H1 (cell line): Measurements from ENCODE around the gene RIN3. TPM values are rescaled to one million over a fixed set of nuclear protein-coding genes. Genes with fewer than 3 reads are reported as not detected.

ENCODE experiments used
- CTCF ChIA-PET: fragments of 300-600 bp; sonication (Branson Sonifier 250); formaldehyde crosslinking; loops from one replicate; lab custom pipeline; 2021; ENCODE audit not compliant: partially characterized antibody; lab: Charles Lee
- POLR2A ChIA-PET: fragments of 300-600 bp; sonication (Branson Sonifier 250); formaldehyde crosslinking; loops from one replicate; lab custom pipeline; 2021; ENCODE audit warnings: inconsistent platforms; ENCODE audit not compliant: partially characterized antibody; lab: Charles Lee
- DNase-seq, 2 experiments: peaks; one replicate each; pipeline versions ENCODE4 v3.0.0 to v3.0.0-alpha.2; 2010 to 2022; ENCODE audit warnings: low spot score in 2 of 2, low read depth in 1 of 2, mixed read lengths in 1 of 2
- FAIRE-seq: peaks from 2 replicates; lab custom pipeline; 2011; peaks lifted over from hg19 to GRCh38; lab: Jason Lieb, UNC
- H2AFZ ChIP-seq: 2 replicates; pipeline ENCODE4 v1.8.1; 2012; ENCODE audit warnings: low read length, inconsistent platforms
- H2AK5ac ChIP-seq: 2 replicates; pipeline ENCODE4 v1.6.1; 2013; ENCODE audit warnings: low read depth, low read length
- H2BK120ac ChIP-seq: replicated peaks from 2 replicates; pipeline ENCODE3; 2013; ENCODE audit warnings: low read depth, low read length, inconsistent platforms
- H2BK12ac ChIP-seq: 2 replicates; pipeline ENCODE4 v1.6.1; 2013; ENCODE audit warnings: low read depth, low read length
- H2BK15ac ChIP-seq: 2 replicates; pipeline ENCODE4 v1.6.1; 2013; ENCODE audit warnings: low read length
- H2BK20ac ChIP-seq: 2 replicates; pipeline ENCODE4 v1.6.1; 2013; ENCODE audit warnings: low read length
- H2BK5ac ChIP-seq: 2 replicates; pipeline ENCODE4 v1.6.1; 2013; ENCODE audit warnings: low read depth, low read length
- H3K14ac ChIP-seq: 2 replicates; pipeline ENCODE4 v1.6.1; 2013; ENCODE audit warnings: inconsistent platforms; ENCODE audit not compliant: insufficient read length
- H3K18ac ChIP-seq: 2 replicates; pipeline ENCODE4 v1.6.1; 2013; ENCODE audit warnings: low read length; ENCODE audit errors: extremely low read depth
- H3K23ac ChIP-seq: 2 replicates; pipeline ENCODE4 v1.6.1; 2013; ENCODE audit warnings: inconsistent platforms; ENCODE audit not compliant: insufficient read length
- H3K23me2 ChIP-seq: 2 replicates; pipeline ENCODE4 v1.6.1; 2013; ENCODE audit warnings: low read depth, low read length
- H3K27ac ChIP-seq: 2 replicates; pipeline ENCODE4 v1.6.1; 2011; ENCODE audit warnings: low read depth, low read length, inconsistent platforms
- H3K27me3 ChIP-seq, 4 experiments: replicated peaks in 1 of 4; 1 replicate in 1 of 4; 2 replicates in 3 of 4; pipeline versions ENCODE4 v1.6.1 to v1.8.1; 2011 to 2013; ENCODE audit warnings: low read length in 3 of 4, mild to moderate bottlenecking in 3 of 4, inconsistent platforms in 2 of 4, mixed read lengths in 2 of 4, moderate library complexity in 1 of 4; ENCODE audit not compliant: control insufficient read depth in 3 of 4, insufficient read depth in 3 of 4; ENCODE audit errors: extremely low read depth in 1 of 4
- H3K36me3 ChIP-seq, 4 experiments: 2 replicates each; pipeline versions ENCODE4 v1.6.1 to v1.8.1; 2011 to 2013; ENCODE audit warnings: mild to moderate bottlenecking in 4 of 4, low read length in 3 of 4, moderate library complexity in 2 of 4, control low read depth in 1 of 4, inconsistent platforms in 1 of 4; ENCODE audit not compliant: insufficient read depth in 4 of 4, control insufficient read depth in 2 of 4
- H3K4ac ChIP-seq: replicated peaks from 2 replicates; pipeline ENCODE3; 2013; ENCODE audit warnings: low read length, low read depth, mixed read lengths, inconsistent platforms; ENCODE audit not compliant: insufficient read length
- H3K4me1 ChIP-seq, 4 experiments: replicated peaks in 1 of 4; 1 replicate in 1 of 4; 2 replicates in 3 of 4; pipeline versions ENCODE4 v1.6.1 to v1.8.1; 2011 to 2013; ENCODE audit warnings: low read length in 3 of 4, inconsistent platforms in 2 of 4, mixed read lengths in 1 of 4; ENCODE audit not compliant: insufficient read depth in 4 of 4, control insufficient read depth in 3 of 4
- H3K4me2 ChIP-seq, 2 experiments: 2 replicates each; pipeline versions ENCODE4 v1.6.1 to v1.8.1; 2011 to 2013; ENCODE audit warnings: low read depth in 2 of 2, low read length in 2 of 2, control low read depth in 1 of 2, inconsistent platforms in 1 of 2, mild to moderate bottlenecking in 1 of 2; ENCODE audit not compliant: insufficient read depth in 1 of 2
- H3K4me3 ChIP-seq, 4 experiments: fragments of 200-600, 300-600 bp in 1 of 4; sonication (generic), shearing (Covaris generic), sonication (Bioruptor Twin) in 1 of 4; 2 replicates each; pipeline versions ENCODE4 v1.5.1 to v1.8.1; 2011 to 2016; ENCODE audit warnings: low read length in 4 of 4, low read depth in 3 of 4, control low read depth in 2 of 4, inconsistent platforms in 2 of 4, mild to moderate bottlenecking in 2 of 4, mixed read lengths in 1 of 4, moderate library complexity in 1 of 4; ENCODE audit not compliant: insufficient read depth in 2 of 4; ENCODE audit errors: extremely low read depth in 1 of 4
- H3K56ac ChIP-seq: replicated peaks from 2 replicates; pipeline ENCODE3; 2013; ENCODE audit warnings: low read depth, mild to moderate bottlenecking, mixed read lengths, low read length, inconsistent platforms; ENCODE audit not compliant: insufficient read length
- H3K79me1 ChIP-seq: 2 replicates; pipeline ENCODE4 v1.6.1; 2013; ENCODE audit warnings: low read depth, low read length, control low read depth
- H3K79me2 ChIP-seq, 2 experiments: 2 replicates each; pipeline versions ENCODE4 v1.6.1 to v1.8.1; 2012 to 2013; ENCODE audit warnings: low read length in 2 of 2, mild to moderate bottlenecking in 2 of 2, inconsistent platforms in 1 of 2; ENCODE audit not compliant: insufficient read depth in 2 of 2, control insufficient read depth in 1 of 2
- H3K9ac ChIP-seq, 4 experiments: replicated peaks in 1 of 4; 1 replicate in 1 of 4; 2 replicates in 3 of 4; pipeline versions ENCODE4 v1.6.1 to v1.8.1; 2011 to 2013; ENCODE audit warnings: low read depth in 3 of 4, low read length in 3 of 4, control low read depth in 2 of 4, mild to moderate bottlenecking in 2 of 4, moderate library complexity in 2 of 4, inconsistent platforms in 1 of 4; ENCODE audit errors: extremely low read depth in 1 of 4
- H3K9me3 ChIP-seq, 2 experiments: 2 replicates each; pipeline versions ENCODE4 v1.6.1 to v1.8.1; 2012 to 2013; ENCODE audit warnings: mild to moderate bottlenecking in 2 of 2, moderate library complexity in 2 of 2, control low read depth in 1 of 2, inconsistent platforms in 1 of 2, low read depth in 1 of 2, low read length in 1 of 2, mixed read lengths in 1 of 2; ENCODE audit not compliant: insufficient read depth in 2 of 2
- H4K20me1 ChIP-seq, 2 experiments: replicated peaks in 1 of 2; 2 replicates each; pipeline versions ENCODE3 to v1.8.1; 2011 to 2013; ENCODE audit warnings: inconsistent platforms in 2 of 2, low read length in 2 of 2, mild to moderate bottlenecking in 1 of 2; ENCODE audit not compliant: insufficient read depth in 2 of 2, control insufficient read depth in 1 of 2
- H4K5ac ChIP-seq: 2 replicates; pipeline ENCODE4 v1.6.1; 2013; ENCODE audit warnings: low read length, low read depth, mixed read lengths, inconsistent platforms; ENCODE audit not compliant: insufficient read length
- H4K8ac ChIP-seq: 2 replicates; pipeline ENCODE4 v1.8.0; 2013; ENCODE audit warnings: mild to moderate bottlenecking, moderate library complexity, low read length, inconsistent platforms; ENCODE audit not compliant: insufficient read depth; ENCODE audit errors: extremely low read depth
- H4K91ac ChIP-seq: replicated peaks from 2 replicates; pipeline ENCODE3; 2013; ENCODE audit warnings: low read length, mixed read lengths, inconsistent platforms; ENCODE audit not compliant: insufficient read length
- BCL11A ChIP-seq, 2 experiments: IDR thresholded peaks; one replicate each; pipeline ENCODE4 v1.6.1; 2011; ENCODE audit warnings: low read depth in 2 of 2, low read length in 2 of 2, mild to moderate bottlenecking in 2 of 2
- BRCA1 ChIP-seq: IDR thresholded peaks from 2 replicates; pipeline ENCODE4 v1.6.1; 2012; ENCODE audit warnings: low read depth, low read length, improper control_type of control experiment
- EP300 ChIP-seq, 2 experiments: IDR thresholded peaks; 1 replicate in 1 of 2; 2 replicates in 1 of 2; pipeline ENCODE4 v1.6.1; 2011 to 2012; ENCODE audit warnings: low read depth in 2 of 2, low read length in 2 of 2, mild to moderate bottlenecking in 2 of 2, borderline replicate concordance in 1 of 2, inconsistent platforms in 1 of 2, moderate library complexity in 1 of 2
- HDAC6 ChIP-seq: IDR thresholded peaks from one replicate; pipeline ENCODE4 v1.7.1; 2012; ENCODE audit warnings: low read depth, mild to moderate bottlenecking, inconsistent platforms, low read length, moderate library complexity
- KDM1A ChIP-seq: fragments of 200-600, 300-600 bp; sonication (generic); IDR thresholded peaks from 2 replicates; pipeline ENCODE4 v1.7.1; 2016; ENCODE audit warnings: mild to moderate bottlenecking, low read length, borderline replicate concordance
- WGBS, 2 experiments: shearing (Covaris generic) in 1 of 2; methylation state at CpG; one replicate each; pipeline versions ENCODE4 v1.1.6 to v1.1.7; 2013 to 2015; ENCODE audit warnings: low lambda C conversion rate in 2 of 2, mixed read lengths in 2 of 2, inconsistent platforms in 1 of 2, low coverage in 1 of 2, missing lambda C conversion rate in 1 of 2; ENCODE audit not compliant: insufficient replicate concordance in 2 of 2, insufficient coverage in 1 of 2, insufficient read length in 1 of 2; ENCODE audit errors: extremely low coverage in 1 of 2, missing lambda C conversion rate in 1 of 2; 5-methylcytosine and 5-hydroxymethylcytosine counted together
- polyA plus RNA-seq, 7 experiments: library from polyadenylated mRNA; depleted of rRNA in 3 of 7; stranded (reverse) in 5 of 7; unstranded in 2 of 7; fragments of >200 nt in 5 of 7; fragments of 200-250 nt in 2 of 7; gene quantifications; 1 replicate in 5 of 7; 2 replicates in 1 of 7; 4 replicates in 1 of 7; pipeline versions ENCODE4 v1.2.1 to v1.2.3, GENCODE V29; 2011 to 2013; ENCODE audit warnings: missing spikeins in 2 of 7, mixed read lengths in 2 of 7
- total RNA-seq: library from RNA; stranded (reverse); fragmentation: NEBNext Ultra II Directional; extraction: Animal tissue kit (Norgen Biotek cat#: 25700); gene quantifications from 2 replicates; pipeline ENCODE4 v1.2.1, GENCODE V29; 2021

RIN3 gene
- total and polyA plus RNA-seq, 2 of the 8 experiments (the other 6 are each of a cell fraction or from before 2014, with no cell fraction given) = 0.59 to 1.5 TPM

DNA sequence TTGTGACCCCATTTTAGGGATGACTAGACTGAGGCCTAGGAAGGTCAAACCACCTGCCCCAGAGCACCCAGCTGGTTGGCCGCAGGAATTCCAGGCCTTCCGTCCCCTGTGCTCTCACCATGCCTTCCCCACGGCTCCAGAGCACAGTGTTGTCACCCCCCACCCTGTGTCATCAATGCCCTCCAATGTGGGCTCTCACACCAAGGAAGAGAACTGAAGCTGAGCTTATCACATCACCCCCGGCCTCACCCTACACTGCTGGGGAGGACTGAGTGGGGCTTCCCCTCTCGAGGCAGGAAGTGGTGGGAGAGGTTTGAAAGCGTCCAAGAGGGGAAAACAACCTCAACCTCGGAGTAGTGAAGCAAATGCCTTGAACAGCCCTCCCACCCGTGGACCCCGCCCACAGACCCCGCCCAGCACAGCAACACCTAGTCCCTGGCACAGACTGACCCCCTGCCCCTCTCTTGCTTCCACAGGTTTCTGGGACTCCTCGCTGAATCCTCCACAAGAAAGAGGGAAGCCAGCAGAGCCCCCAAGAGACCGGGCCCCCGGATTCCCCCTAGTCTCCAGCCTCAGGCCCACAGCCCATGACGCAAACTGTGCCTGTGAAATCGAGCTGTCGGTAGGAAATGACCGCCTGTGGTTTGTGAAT is 137.7 kb downstream of the RIN3 start:
- POLR2A ChIA-PET = interaction anchor here (1.8 kb wide), 1 partner anchor 36 kb away, joined by 5 read pairs; no protein-coding TSS in a partner anchor
- CTCF ChIA-PET = interaction anchor here (0.6 to 3.9 kb wide), 4 partner anchors 30 to 64 kb away, joined by 3 to 17 read pairs (median 4); no protein-coding TSS in a partner anchor
- TF ChIP-seq BRCA1 = no peak
- TF ChIP-seq EP300 (IDR thresholded peaks at IDR 0.05; ENCODE audit: borderline replicate concordance in 1 of 2, low read depth in 2 of 2, low read length in 2 of 2) = no peak
- no peak for TF ChIP-seq HDAC6
- TF ChIP-seq BCL11A (IDR thresholded peaks at IDR 0.05; ENCODE audit: low read depth in 2 of 2, low read length in 2 of 2) = no peak
- TF ChIP-seq KDM1A = peak; percentile 5; the same call in 1 of the 2 replicates

More for the DNA sequence above, 137.7 kb downstream of the RIN3 start:
- no peak overlapping the region for H2BK5ac ChIP-seq
- H3K4ac ChIP-seq = no peak overlapping the region
- H3K4me2 ChIP-seq = no peak overlapping the region
- H2BK20ac ChIP-seq = no peak overlapping the region
- 90% methylated on average over 8 of the region's 17 CpGs; no CpG with 5 or more reads in 1 of the 2 experiments for WGBS, 2 experiments
- H2BK12ac ChIP-seq = no peak overlapping the region
- FAIRE-seq (no peak), DNase-seq (no peak)
- H3K56ac ChIP-seq = no peak overlapping the region
- no peaks in the 10 kb centered on the region for H3K27me3 ChIP-seq
- no peak overlapping the region for H2BK120ac ChIP-seq
- no peaks in the 10 kb centered on the region for H3K23me2 ChIP-seq
- H3K14ac ChIP-seq = no peak overlapping the region
- no peak overlapping the region for H3K27ac ChIP-seq
- H3K18ac ChIP-seq = no peak overlapping the region; the same call in 1 of the 2 replicates
- H4K91ac ChIP-seq = no peak overlapping the region
- no peak overlapping the region for H4K5ac ChIP-seq
- H4K8ac ChIP-seq = no peak overlapping the region; the same call in 1 of the 2 replicates
- no peaks in the 10 kb centered on the region for H3K79me2 ChIP-seq
- no peak overlapping the region for H3K23ac ChIP-seq
- no peak overlapping the region for H2AFZ ChIP-seq
- H2AK5ac ChIP-seq = no peak overlapping the region
- no peak overlapping the region for H3K9ac ChIP-seq
- no peaks in the 10 kb centered on the region for H3K9me3 ChIP-seq
- no peak overlapping the region for H3K4me3 ChIP-seq
- H3K36me3 ChIP-seq = no peaks in the 10 kb centered on the region
- no peaks in the 10 kb centered on the region for H3K4me1 ChIP-seq
- no peaks in the 10 kb centered on the region for H4K20me1 ChIP-seq
- H3K79me1 ChIP-seq = no peaks in the 10 kb centered on the region
- no peak overlapping the region for H2BK15ac ChIP-seq
